Measurements from ENCODE around the gene FOXI1.

Gene FOXI1

GRCh38 chr5:170154297-170154696 is 48.6 kb downstream of the FOXI1 start:
- DNase-seq = no peak

- DNase-seq = no peak
Measured at GRCh38 chr5:170154744-170155143, 49.0 kb downstream of the FOXI1 start.

GRCh38 chr5:170155771-170156170 is 50.1 kb downstream of the FOXI1 start:
- no peak for DNase-seq

GRCh38 chr5:170159101-170159698 is 53.5 kb downstream of the FOXI1 start:
- DNase-seq = no peak

Measured in stimulated activated naive CD4-positive, alpha-beta T cell treated with Interleukin-2 at 50 U/mL for 16 hours (primary cell).